Measurements from ENCODE around the gene DNAJB4. TPM values are rescaled to one million over a fixed set of nuclear protein-coding genes. Genes with fewer than 3 reads are reported as not detected.

The DNAJB4 gene
- total RNA-seq, 4 donors from 2014 or later = 16.8 to 30.2 (median 24.9) TPM

- H3K9me3 ChIP-seq = no peaks in the 10 kb centered on the region
- no peak overlapping the region for H3K4me3 ChIP-seq
- peaks cover 14% of the 10 kb centered on the region for H3K4me1 ChIP-seq
- H3K27ac ChIP-seq = no peak overlapping the region
- no peak for DNase-seq (ENCODE audit: low spot score in 2 of 2)
- H3K27me3 ChIP-seq = no peaks in the 10 kb centered on the region
- H3K36me3 ChIP-seq = no peaks in the 10 kb centered on the region
- TF ChIP-seq EP300 (IDR thresholded peaks at IDR 0.05) (no peak), POLR2A (IDR thresholded peaks at IDR 0.05) (no peak), POLR2AphosphoS5 (IDR thresholded peaks at IDR 0.05) (no peak)
- TF ChIP-seq, protein P1, sequence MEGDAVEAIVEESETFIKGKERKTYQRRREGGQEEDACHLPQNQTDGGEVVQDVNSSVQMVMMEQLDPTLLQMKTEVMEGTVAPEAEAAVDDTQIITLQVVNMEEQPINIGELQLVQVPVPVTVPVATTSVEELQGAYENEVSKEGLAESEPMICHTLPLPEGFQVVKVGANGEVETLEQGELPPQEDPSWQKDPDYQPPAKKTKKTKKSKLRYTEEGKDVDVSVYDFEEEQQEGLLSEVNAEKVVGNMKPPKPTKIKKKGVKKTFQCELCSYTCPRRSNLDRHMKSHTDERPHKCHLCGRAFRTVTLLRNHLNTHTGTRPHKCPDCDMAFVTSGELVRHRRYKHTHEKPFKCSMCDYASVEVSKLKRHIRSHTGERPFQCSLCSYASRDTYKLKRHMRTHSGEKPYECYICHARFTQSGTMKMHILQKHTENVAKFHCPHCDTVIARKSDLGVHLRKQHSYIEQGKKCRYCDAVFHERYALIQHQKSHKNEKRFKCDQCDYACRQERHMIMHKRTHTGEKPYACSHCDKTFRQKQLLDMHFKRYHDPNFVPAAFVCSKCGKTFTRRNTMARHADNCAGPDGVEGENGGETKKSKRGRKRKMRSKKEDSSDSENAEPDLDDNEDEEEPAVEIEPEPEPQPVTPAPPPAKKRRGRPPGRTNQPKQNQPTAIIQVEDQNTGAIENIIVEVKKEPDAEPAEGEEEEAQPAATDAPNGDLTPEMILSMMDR (IDR thresholded peaks at IDR 0.05) = no peak
Measured at GRCh38 chr1:77983997-77984355, 20.8 kb upstream of the DNAJB4 start.

- Histone ChIP-seq H3K4me1 (peaks cover 14% of the 10 kb centered on the region), H3K27ac (no peak overlapping the region), H3K4me3 (no peak overlapping the region), H3K36me3 (no peaks in the 10 kb centered on the region), H3K27me3 (no peaks in the 10 kb centered on the region), H3K9me3 (no peaks in the 10 kb centered on the region)
- WGBS = 88% methylated on average over 4 of the region's 4 CpGs
- no peak for DNase-seq (ENCODE audit: low spot score in 2 of 2)
- no peak for TF ChIP-seq POLR2A (IDR thresholded peaks at IDR 0.05)
- TF ChIP-seq EP300 (IDR thresholded peaks at IDR 0.05) = no peak
- TF ChIP-seq, protein P1 (IDR thresholded peaks at IDR 0.05) = no peak
- no peak for TF ChIP-seq POLR2AphosphoS5 (IDR thresholded peaks at IDR 0.05)
Measured at GRCh38 chr1:77984629-77985028, 20.1 kb upstream of the DNAJB4 start.

DNA sequence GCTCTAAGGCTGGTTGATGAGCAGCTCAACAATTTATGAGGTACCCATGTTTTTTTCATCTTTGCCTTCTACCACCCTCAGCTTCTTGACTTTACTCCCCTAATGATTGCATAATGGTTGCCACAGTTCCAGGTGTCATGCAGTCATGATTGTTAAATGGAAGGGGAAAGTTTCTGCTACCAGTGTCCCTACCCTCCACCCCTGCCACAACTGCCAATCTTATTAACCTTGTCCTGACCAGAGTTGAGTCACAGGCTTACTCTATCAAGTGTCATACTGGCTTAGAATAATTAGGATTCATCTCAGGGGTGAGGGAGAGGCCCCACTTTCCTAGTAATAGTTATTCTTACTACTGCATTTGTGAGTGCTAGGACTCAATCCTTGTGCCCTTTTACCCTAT is 17.9 kb upstream of the DNAJB4 start:
- no peak for DNase-seq (ENCODE audit: low spot score in 2 of 2)
- no peaks in the 10 kb centered on the region for H3K9me3 ChIP-seq
- H3K4me1 ChIP-seq = no peaks in the 10 kb centered on the region
- H3K4me3 ChIP-seq = no peak overlapping the region
- no peaks in the 10 kb centered on the region for H3K36me3 ChIP-seq
- no peak overlapping the region for H3K27ac ChIP-seq
- no peak for TF ChIP-seq EP300 (IDR thresholded peaks at IDR 0.05)
- H3K27me3 ChIP-seq = no peaks in the 10 kb centered on the region

DNA sequence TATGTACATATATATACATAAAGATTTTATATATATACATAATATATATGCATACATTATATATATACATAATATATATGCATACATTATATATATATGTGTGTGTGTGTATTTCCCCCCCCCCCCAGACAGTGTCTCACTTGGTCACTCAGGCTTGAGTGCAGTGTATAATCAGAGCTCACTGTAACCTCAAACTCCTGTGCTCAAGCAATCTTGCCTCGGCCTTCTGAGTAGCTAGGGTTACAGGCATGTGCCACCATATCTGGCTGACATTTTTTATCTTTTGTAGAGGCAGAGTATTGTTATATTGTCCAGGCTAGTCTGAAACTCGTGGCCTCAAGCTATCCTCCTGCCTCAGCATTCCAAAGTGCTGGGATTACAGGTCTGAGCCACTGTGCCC is 16.8 kb upstream of the DNAJB4 start:
- Histone ChIP-seq H3K36me3 (no peaks in the 10 kb centered on the region), H3K27ac (no peak overlapping the region), H3K4me3 (no peak overlapping the region), H3K27me3 (no peaks in the 10 kb centered on the region), H3K9me3 (no peaks in the 10 kb centered on the region), H3K4me1 (no peaks in the 10 kb centered on the region)
- DNase-seq (ENCODE audit: low spot score in 2 of 2) = no peak
- TF ChIP-seq EP300 (IDR thresholded peaks at IDR 0.05) (no peak), POLR2A (IDR thresholded peaks at IDR 0.05) (no peak), POLR2AphosphoS5 (IDR thresholded peaks at IDR 0.05) (no peak)
- TF ChIP-seq, protein P1 (IDR thresholded peaks at IDR 0.05) = no peak
- 74% methylated on average over 2 of the region's 2 CpGs for WGBS

DNA sequence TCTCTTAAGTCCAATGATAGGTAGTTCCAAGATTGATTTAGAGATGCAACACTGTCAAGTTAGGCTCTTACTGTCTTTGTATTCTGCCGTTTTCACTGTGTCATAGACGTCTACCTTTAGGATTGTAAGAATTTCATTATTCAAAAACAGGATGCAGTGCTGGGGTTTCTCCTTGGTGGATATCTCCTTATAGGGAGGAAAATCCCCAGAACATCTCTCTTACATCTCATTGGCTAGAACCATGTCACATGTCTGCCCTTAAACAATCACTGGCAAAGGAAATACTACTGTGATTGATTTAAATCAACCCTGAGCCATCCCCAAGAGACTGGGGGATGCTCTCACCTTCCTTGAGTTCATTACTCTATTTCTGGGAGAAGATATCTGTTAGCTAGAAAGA is 15.0 kb upstream of the DNAJB4 start:
- no peaks in the 10 kb centered on the region for H3K9me3 ChIP-seq
- no peaks in the 10 kb centered on the region for H3K36me3 ChIP-seq
- no peak overlapping the region for H3K4me3 ChIP-seq
- H3K4me1 ChIP-seq = no peaks in the 10 kb centered on the region
- WGBS = 90% methylated on average over 2 of the region's 2 CpGs
- TF ChIP-seq EP300 (IDR thresholded peaks at IDR 0.05) = no peak
- TF ChIP-seq POLR2AphosphoS5 (IDR thresholded peaks at IDR 0.05) = no peak
- no peak for TF ChIP-seq POLR2A (IDR thresholded peaks at IDR 0.05)
- TF ChIP-seq, protein P1 (IDR thresholded peaks at IDR 0.05) = no peak
- H3K27me3 ChIP-seq = no peaks in the 10 kb centered on the region
- DNase-seq (ENCODE audit: low spot score in 2 of 2) = no peak
- H3K27ac ChIP-seq = no peak overlapping the region

DNA sequence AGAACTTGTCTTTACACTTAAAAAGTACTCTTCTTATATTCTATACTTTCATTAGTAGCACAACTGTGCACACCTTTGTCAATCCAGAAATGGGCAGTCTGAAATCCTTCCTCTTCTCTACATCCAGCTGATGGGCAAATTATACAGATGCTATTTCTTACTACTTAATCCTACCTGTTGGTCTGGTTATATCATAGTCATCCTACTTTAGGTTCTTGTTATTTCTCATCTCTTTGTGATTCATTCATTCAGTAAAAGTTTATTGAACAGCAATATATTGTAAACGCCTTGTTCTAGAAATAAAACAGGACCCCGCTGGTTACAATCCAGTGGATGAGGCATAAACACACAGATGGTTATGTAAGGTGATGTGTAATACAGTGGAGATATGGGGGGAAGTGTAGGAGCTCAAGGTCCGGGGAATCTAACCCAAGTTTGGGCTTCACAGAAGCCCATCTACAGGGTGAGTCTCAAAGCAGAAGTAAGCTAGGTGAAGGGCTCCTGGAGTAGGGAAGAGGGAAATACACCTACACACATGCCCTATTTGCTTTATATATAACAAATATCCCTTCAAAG is 14.0 kb upstream of the DNAJB4 start:
- Histone ChIP-seq H3K4me1 (no peaks in the 10 kb centered on the region), H3K36me3 (no peaks in the 10 kb centered on the region), H3K27ac (no peak overlapping the region), H3K4me3 (no peak overlapping the region), H3K27me3 (no peaks in the 10 kb centered on the region), H3K9me3 (no peaks in the 10 kb centered on the region)
- no peak for DNase-seq (ENCODE audit: low spot score in 2 of 2)
- TF ChIP-seq EP300 (IDR thresholded peaks at IDR 0.05) (no peak), POLR2A (IDR thresholded peaks at IDR 0.05) (no peak), POLR2AphosphoS5 (IDR thresholded peaks at IDR 0.05) (no peak)
- TF ChIP-seq, protein P1 (IDR thresholded peaks at IDR 0.05) = no peak
- 90% methylated on average over 3 of the region's 3 CpGs for WGBS

All from suprapubic skin (tissue), 4 donors.